Measurements from ENCODE around the gene INMT.

GRCh38 chr7:30805081-30805691 lies 53.3 kb downstream of the INMT start:
- TF ChIP-seq POLR2A (IDR thresholded peaks at IDR 0.05; ENCODE audit: low read length) (no peak), GATA1 (IDR thresholded peaks at IDR 0.05; ENCODE audit: low read depth, low read length) (no peak)
